ENCODE measurements around the gene MCC.
A peak's percentile ranks its signal among the peaks of the same experiment; 100 is the strongest.

The MCC gene

GRCh38 chr5:113487781-113488644 lies at the start of gene MCC:
Gene MCC, minus strand, starts transcription at chr5:113488453.
- peak; percentile 27 for DNase-seq

- DNase-seq: no peak
These were observed 43.4 kb upstream of the MCC start for GRCh38 chr5:113531481-113532159.

- DNase-seq: no peak
These were observed 39.5 kb upstream of the MCC start for GRCh38 chr5:113527746-113528145.

- no peak for DNase-seq
These were observed 38.2 kb upstream of the MCC start for GRCh38 chr5:113526421-113526820.

GRCh38 chr5:113524927-113525326 lies 36.7 kb upstream of the MCC start:
- DNase-seq: no peak

- DNase-seq: no peak
These were observed 34.9 kb upstream of the MCC start for GRCh38 chr5:113523168-113523567.

GRCh38 chr5:113520899-113521298 lies 32.6 kb upstream of the MCC start:
- no peak for DNase-seq

- no peak for DNase-seq
These were observed 32.2 kb upstream of the MCC start for GRCh38 chr5:113520429-113520828.

GRCh38 chr5:113519412-113519811 lies 31.2 kb upstream of the MCC start:
- DNase-seq: no peak

- DNase-seq: no peak
These were observed 30.6 kb upstream of the MCC start for GRCh38 chr5:113518884-113519283.

GRCh38 chr5:113514289-113514635 lies 26.0 kb upstream of the MCC start:
- DNase-seq: no peak

GRCh38 chr5:113513384-113514288 lies 25.4 kb upstream of the MCC start, which contains the start of gene YTHDC2:
Gene YTHDC2, plus strand, starts transcription at chr5:113513694. Its CDS starts 202 bp downstream, at chr5:113513896.
- DNase-seq: peak; percentile 80

GRCh38 chr5:113512341-113512740 lies 24.1 kb upstream of the MCC start:
- no peak for DNase-seq

GRCh38 chr5:113510836-113511451 lies 22.7 kb upstream of the MCC start:
- DNase-seq: no peak

GRCh38 chr5:113508756-113509155 lies 20.5 kb upstream of the MCC start:
- DNase-seq: no peak

GRCh38 chr5:113507601-113508000 lies 19.3 kb upstream of the MCC start:
- no peak for DNase-seq

GRCh38 chr5:113505181-113505580 lies 16.9 kb upstream of the MCC start:
- no peak for DNase-seq

- DNase-seq: no peak
These were observed 14.9 kb upstream of the MCC start for GRCh38 chr5:113503146-113503545.

GRCh38 chr5:113502073-113502472 lies 13.8 kb upstream of the MCC start:
- DNase-seq: no peak

GRCh38 chr5:113495422-113495841 lies 7.2 kb upstream of the MCC start:
- DNase-seq: no peak

- DNase-seq: no peak
These were observed 5.2 kb upstream of the MCC start for GRCh38 chr5:113493446-113493845.

GRCh38 chr5:113491022-113491421 lies 2.8 kb upstream of the MCC start:
- DNase-seq: no peak

- no peak for DNase-seq
These were observed 2.1 kb upstream of the MCC start for GRCh38 chr5:113490317-113490716.
